Peyer's patch (tissue), 4 donors: Measurements from ENCODE around the gene TMEM43.

Source experiments
- CTCF ChIP-seq, 6 experiments: fragments of 450-650 bp in 4 of 6; fragments of 200-600 bp in 2 of 6; sonication (generic) in 1 of 6; IDR thresholded peaks; one replicate each; pipeline ENCODE4 v1.5.1; 2017 to 2019; ENCODE audit warnings: antibody characterized with exemption in 6 of 6, mild to moderate bottlenecking in 3 of 6, moderate library complexity in 1 of 6
- POLR2A ChIP-seq, 2 donors: fragments of 450-650 bp; IDR thresholded peaks; one replicate each; pipeline ENCODE4 v1.5.1; 2017; ENCODE audit warnings: antibody characterized with exemption in 2 of 2, mild to moderate bottlenecking in 2 of 2, moderate library complexity in 2 of 2

GRCh38 chr3:14140668-14141067 is 15.8 kb downstream of the TMEM43 start:
- TF ChIP-seq CTCF (IDR thresholded peaks at IDR 0.05): no peak
- TF ChIP-seq POLR2A (IDR thresholded peaks at IDR 0.05): no peak
